ENCODE results near the gene MINK1. TPM values are rescaled to one million over a fixed set of nuclear protein-coding genes. Genes with fewer than 3 reads are reported as not detected.

MINK1 gene
- total RNA-seq, 1 donor from 2014 or later: 139 TPM

DNA sequence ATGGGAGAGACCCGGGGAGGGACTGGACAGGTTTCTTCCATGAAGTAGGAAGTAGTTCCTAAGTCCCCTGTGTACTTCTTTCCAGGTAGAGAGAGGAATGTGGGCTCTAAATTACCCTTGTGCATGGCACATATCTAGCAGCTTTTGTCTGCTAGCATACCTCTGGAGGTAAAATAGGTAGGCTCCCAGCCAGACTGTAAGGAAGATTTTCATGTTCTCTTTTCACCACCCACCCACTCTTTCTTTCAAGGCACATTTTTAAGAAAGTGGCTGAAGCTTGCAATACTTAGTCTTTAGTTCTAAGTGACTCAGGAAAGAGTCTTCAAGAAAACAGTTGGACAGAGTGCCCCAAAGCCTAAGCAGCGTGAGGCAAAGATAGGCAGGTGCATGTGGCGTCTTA is 9.2 kb downstream of the MINK1 start:
- DNase-seq (ENCODE audit: low spot score, unreplicated experiment): no peak
- Mint-ChIP-seq H3K4me1 (ENCODE audit: low read depth) (peaks cover 13% of the 10 kb centered on the region), H3K27me3 (no peaks in the 10 kb centered on the region), H3K27ac (no peak overlapping the region), H3K4me3 (ENCODE audit: low read depth) (no peak overlapping the region), H3K9me3 (ENCODE audit: low read depth) (no peaks in the 10 kb centered on the region), H3K36me3 (ENCODE audit: insufficient read depth) (peaks cover 5% of the 10 kb centered on the region)
- TF ChIP-seq, protein P1, sequence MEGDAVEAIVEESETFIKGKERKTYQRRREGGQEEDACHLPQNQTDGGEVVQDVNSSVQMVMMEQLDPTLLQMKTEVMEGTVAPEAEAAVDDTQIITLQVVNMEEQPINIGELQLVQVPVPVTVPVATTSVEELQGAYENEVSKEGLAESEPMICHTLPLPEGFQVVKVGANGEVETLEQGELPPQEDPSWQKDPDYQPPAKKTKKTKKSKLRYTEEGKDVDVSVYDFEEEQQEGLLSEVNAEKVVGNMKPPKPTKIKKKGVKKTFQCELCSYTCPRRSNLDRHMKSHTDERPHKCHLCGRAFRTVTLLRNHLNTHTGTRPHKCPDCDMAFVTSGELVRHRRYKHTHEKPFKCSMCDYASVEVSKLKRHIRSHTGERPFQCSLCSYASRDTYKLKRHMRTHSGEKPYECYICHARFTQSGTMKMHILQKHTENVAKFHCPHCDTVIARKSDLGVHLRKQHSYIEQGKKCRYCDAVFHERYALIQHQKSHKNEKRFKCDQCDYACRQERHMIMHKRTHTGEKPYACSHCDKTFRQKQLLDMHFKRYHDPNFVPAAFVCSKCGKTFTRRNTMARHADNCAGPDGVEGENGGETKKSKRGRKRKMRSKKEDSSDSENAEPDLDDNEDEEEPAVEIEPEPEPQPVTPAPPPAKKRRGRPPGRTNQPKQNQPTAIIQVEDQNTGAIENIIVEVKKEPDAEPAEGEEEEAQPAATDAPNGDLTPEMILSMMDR (IDR thresholded peaks at IDR 0.05; ENCODE audit: unreplicated experiment): no peak

DNA sequence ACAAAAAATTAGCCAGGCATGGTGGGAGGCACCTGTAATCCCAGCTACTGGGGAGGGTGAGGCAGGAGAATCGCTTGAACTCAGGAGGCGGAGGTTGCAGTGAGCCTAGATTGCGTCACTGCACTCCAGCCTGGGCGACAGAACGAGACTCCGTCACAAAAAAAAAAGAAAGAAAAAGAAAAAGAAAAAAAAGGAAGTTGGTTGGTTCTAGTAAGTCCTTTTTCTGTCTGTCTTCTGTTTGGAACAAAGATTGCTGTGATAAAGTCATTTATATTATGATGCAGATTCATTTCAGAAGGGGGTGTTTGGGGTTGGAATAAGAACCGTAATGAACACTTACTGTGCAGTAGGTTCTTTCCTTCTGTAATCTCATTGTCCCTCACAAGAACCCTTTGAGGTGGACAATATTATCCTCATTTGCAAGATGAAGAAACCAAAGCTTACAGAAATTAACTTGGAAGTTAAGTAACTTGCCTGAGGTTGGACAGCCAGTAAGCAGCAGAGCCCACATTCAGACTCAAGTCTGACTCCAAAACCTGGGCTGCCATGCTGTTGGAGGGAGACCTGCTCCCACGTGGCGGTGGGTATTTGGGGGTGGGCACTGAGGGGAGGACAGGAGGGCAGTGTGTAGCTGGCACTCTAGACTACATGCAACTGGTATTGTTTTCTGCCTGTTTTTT is 10.3 kb downstream of the MINK1 start:
- Mint-ChIP-seq H3K9me3 (ENCODE audit: low read depth) (no peaks in the 10 kb centered on the region), H3K4me1 (ENCODE audit: low read depth) (peaks cover 16% of the 10 kb centered on the region), H3K27me3 (no peaks in the 10 kb centered on the region), H3K27ac (peak overlapping the region; percentile 61), H3K36me3 (ENCODE audit: insufficient read depth) (peaks cover 4% of the 10 kb centered on the region), H3K4me3 (ENCODE audit: low read depth) (no peak overlapping the region)
- TF ChIP-seq, protein P1 (IDR thresholded peaks at IDR 0.05; ENCODE audit: unreplicated experiment): no peak
- no peak for DNase-seq (ENCODE audit: low spot score, unreplicated experiment)

DNA sequence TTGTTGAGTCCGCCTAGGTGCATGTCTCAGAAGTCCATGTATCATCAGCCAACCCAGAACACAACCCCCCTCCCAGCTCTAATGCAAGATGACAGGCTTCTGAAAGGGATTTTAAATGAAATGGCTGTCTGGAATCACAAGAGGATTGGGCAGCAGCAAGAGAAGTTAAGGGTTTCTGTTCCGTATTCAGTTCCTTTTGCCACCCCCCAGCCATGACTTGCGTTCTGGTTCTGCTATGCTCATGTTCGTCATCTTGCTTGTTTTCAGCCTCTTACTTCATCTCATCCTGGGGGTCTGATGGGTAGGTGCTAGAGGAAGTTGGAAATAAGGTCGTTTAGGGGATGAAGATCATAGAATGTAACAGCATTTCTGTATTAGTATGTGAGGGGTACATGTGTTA is 12.0 kb downstream of the MINK1 start:
- Mint-ChIP-seq H3K36me3 (ENCODE audit: insufficient read depth) (no peaks in the 10 kb centered on the region), H3K9me3 (ENCODE audit: low read depth) (no peaks in the 10 kb centered on the region), H3K27ac (no peak overlapping the region), H3K4me3 (ENCODE audit: low read depth) (no peak overlapping the region), H3K4me1 (ENCODE audit: low read depth) (peaks cover 20% of the 10 kb centered on the region), H3K27me3 (no peaks in the 10 kb centered on the region)
- TF ChIP-seq, protein P1 (IDR thresholded peaks at IDR 0.05; ENCODE audit: unreplicated experiment): no peak
- DNase-seq (ENCODE audit: low spot score, unreplicated experiment): no peak

DNA sequence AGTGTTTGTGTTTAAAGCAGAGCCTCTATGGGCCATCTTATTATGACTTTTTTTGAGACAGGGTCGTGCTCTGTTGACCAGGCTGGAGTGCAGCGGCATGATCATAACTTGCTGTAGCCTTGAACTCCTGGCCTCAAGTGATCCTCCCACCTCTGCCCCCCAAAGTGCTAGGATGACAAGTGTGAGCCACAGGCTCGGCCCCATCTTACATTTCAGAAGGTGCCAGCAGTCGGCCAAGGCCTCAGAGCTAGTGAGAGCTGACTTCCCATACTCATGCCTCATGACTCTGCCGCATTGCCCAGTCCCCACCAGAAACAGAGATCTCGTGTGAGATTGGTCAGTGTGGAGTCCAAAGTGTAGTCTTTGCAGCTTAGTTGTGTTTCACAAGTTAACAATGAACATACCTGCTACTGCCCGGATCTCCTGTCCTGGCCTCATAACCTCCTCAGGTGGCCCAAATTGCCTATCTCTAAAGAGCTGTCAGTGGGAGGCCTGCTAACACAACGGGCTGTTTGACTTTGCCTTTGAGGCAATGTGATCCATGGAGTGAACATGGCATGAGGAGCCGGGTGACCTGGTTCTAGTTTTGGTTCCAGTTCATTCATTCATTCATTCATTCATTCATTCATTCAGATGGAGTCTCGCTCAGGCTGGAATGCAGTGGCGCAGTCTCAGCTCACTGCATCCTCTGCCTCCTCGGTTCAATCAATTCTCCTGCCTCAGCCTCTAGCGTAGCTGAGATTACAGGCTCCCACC is 13.7 kb downstream of the MINK1 start:
- no peak overlapping the region for H3K4me3 Mint-ChIP-seq (ENCODE audit: low read depth)
- peaks cover 21% of the 10 kb centered on the region for H3K4me1 Mint-ChIP-seq (ENCODE audit: low read depth)
- no peak for DNase-seq (ENCODE audit: low spot score, unreplicated experiment)
- H3K27me3 Mint-ChIP-seq: no peaks in the 10 kb centered on the region
- H3K27ac Mint-ChIP-seq: no peak overlapping the region
- TF ChIP-seq, protein P1 (IDR thresholded peaks at IDR 0.05; ENCODE audit: unreplicated experiment): no peak
- H3K36me3 Mint-ChIP-seq (ENCODE audit: insufficient read depth): no peaks in the 10 kb centered on the region
- H3K9me3 Mint-ChIP-seq (ENCODE audit: low read depth): no peaks in the 10 kb centered on the region

DNA sequence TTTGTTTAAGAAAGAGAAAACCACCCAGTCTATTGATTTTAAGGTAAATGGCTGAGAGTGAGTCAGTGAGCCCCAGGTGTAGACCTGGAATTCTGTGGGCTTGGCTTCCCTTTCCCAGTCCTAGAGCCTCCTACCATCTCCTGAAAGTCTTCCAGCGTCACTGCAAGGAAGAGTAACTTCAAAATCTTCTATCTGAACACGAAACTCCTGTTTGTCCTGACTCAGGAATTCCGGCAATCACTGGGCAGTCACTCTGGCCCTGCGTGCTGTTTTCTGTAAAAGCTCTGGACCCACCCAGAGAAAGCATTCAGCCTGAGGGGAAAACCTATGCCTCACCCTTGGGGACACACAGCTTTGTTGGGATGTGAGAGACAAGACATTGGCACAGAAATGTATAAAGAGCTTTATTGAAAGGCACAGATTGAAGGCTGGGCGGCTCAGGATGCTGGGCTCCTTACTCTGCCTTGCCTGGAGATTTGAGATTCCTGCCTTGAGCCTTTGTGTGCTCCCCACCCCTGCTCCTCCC is 15.9 kb downstream of the MINK1 start:
- H3K27ac Mint-ChIP-seq: peak overlapping the region; percentile 91
- no peak overlapping the region for H3K4me3 Mint-ChIP-seq (ENCODE audit: low read depth)
- DNase-seq (ENCODE audit: low spot score, unreplicated experiment): no peak

More for the DNA sequence above, 15.9 kb downstream of the MINK1 start:
- TF ChIP-seq, protein P1 (IDR thresholded peaks at IDR 0.05; ENCODE audit: unreplicated experiment): no peak
- Mint-ChIP-seq H3K27me3 (no peaks in the 10 kb centered on the region), H3K4me1 (ENCODE audit: low read depth) (peaks cover 21% of the 10 kb centered on the region), H3K9me3 (ENCODE audit: low read depth) (no peaks in the 10 kb centered on the region), H3K36me3 (ENCODE audit: insufficient read depth) (no peaks in the 10 kb centered on the region)
